HCT116 (cell line): ENCODE measurements around the gene SPATA21.

Source experiments
- SRF ChIP-seq: IDR thresholded peaks from 2 replicates; pipeline ENCODE4 v1.6.1; 2012; ENCODE audit warnings: low read depth
- TCF7L2 ChIP-seq: IDR thresholded peaks from 2 replicates; pipeline ENCODE4 v1.7.0; 2011; ENCODE audit warnings: borderline replicate concordance, inconsistent platforms; ENCODE audit not compliant: insufficient read depth, insufficient read length; ENCODE audit errors: extremely low read depth
- TF ChIP-seq, protein P1 (sequence below), 3 experiments: fragments of 200-600 bp in 1 of 3; sonication (generic) in 1 of 3; IDR thresholded peaks in 2 of 3; conservative IDR thresholded peaks in 1 of 3; 2 replicates each; pipeline ENCODE4 v1.5.1; 2012 to 2017; ENCODE audit warnings: low read depth in 2 of 3, low read length in 2 of 3, antibody characterized with exemption in 1 of 3, borderline replicate concordance in 1 of 3, control low read depth in 1 of 3, mild to moderate bottlenecking in 1 of 3, mixed read lengths in 1 of 3, mixed run types in 1 of 3, moderate library complexity in 1 of 3; ENCODE audit not compliant: insufficient read depth in 1 of 3

DNA sequence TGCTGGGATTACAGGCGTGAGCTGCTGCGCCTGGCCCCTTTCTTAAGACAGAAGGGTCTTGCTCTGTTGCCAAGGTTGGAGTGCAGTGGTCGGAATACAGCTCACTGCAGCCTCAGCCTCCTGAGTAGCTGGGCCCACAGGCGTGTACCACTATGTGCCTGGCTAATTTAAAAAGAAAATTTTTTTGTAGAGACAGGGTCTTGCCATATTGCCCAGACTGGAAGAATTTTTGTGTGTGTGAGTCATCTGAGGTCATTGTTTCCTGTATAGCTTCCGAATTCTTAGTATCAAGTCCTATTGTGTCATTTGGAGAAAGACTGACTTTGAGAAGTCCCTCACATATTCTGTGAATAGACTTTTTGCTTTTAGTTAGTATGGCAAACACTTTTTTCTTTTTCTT, 65.5 kb downstream of the SPATA21 start:
- TF ChIP-seq SRF (no peak), TCF7L2 (no peak)
- TF ChIP-seq, protein P1, sequence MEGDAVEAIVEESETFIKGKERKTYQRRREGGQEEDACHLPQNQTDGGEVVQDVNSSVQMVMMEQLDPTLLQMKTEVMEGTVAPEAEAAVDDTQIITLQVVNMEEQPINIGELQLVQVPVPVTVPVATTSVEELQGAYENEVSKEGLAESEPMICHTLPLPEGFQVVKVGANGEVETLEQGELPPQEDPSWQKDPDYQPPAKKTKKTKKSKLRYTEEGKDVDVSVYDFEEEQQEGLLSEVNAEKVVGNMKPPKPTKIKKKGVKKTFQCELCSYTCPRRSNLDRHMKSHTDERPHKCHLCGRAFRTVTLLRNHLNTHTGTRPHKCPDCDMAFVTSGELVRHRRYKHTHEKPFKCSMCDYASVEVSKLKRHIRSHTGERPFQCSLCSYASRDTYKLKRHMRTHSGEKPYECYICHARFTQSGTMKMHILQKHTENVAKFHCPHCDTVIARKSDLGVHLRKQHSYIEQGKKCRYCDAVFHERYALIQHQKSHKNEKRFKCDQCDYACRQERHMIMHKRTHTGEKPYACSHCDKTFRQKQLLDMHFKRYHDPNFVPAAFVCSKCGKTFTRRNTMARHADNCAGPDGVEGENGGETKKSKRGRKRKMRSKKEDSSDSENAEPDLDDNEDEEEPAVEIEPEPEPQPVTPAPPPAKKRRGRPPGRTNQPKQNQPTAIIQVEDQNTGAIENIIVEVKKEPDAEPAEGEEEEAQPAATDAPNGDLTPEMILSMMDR (IDR thresholded peaks at IDR 0.05 in 2 of 3, conservative IDR thresholded peaks at IDR 0.05 in 1 of 3; ENCODE audit: borderline replicate concordance in 1 of 3, insufficient read depth in 1 of 3, low read depth in 2 of 3, low read length in 2 of 3): no peak
